HCEC 1CT (cell line): Measurements from ENCODE around the gene CACNB4.
"Not testable (repeated sequence)": the region's sequence is repeated elsewhere in the genome, so short reads cannot be mapped to it uniquely, and the experiment has no call there.

Experiments
- DNase-seq: peaks from one replicate; pipeline ENCODE4 v3.0.0-alpha.2; 2017

The CACNB4 gene

DNA sequence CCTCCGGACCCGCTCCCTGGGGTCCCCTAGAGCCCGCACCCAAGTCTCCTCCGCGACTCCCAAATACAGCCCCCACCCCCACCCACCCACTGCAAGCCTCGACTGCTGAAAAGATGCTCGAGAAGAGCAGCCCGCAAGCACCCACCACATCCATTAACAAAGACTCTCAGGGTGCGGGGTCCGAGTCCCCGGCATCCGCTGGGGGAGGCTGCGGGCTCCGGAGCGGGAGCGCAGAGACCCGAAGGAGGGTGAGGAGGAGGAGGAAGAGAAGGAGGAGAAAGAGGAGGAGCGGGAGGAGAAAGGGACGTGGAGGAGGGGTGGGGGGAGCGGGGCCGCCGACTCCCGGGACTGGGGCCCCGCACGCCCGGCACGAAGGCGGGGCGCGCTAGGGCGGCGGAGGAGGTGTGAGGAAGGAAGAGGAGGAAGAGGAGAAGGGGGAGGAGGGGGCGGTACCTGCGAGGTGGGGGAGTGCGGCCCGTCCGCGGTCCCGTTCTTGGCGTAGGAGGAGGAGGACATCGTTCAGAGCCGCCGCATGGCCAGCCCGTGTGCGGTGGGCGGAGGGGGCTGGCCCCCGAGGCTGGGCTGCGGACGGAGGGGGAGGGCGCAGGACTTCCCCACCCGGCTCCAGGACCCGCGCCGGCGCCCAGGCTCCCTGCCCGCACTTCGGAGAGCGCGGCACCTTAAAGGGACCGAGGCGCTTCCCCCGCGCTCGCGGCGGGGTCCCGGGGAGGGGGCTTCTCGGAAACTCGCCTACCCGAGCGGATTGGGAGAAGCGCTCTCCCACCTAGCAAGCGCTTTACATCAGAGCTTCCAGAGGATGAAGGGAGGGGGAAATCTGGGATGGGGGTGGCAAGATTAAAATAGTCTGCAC is at the start of gene CACNB4:
CACNB4 (minus strand) TSS at position 549 of the 871 bp plus-strand sequence.
- no peak for DNase-seq

DNA sequence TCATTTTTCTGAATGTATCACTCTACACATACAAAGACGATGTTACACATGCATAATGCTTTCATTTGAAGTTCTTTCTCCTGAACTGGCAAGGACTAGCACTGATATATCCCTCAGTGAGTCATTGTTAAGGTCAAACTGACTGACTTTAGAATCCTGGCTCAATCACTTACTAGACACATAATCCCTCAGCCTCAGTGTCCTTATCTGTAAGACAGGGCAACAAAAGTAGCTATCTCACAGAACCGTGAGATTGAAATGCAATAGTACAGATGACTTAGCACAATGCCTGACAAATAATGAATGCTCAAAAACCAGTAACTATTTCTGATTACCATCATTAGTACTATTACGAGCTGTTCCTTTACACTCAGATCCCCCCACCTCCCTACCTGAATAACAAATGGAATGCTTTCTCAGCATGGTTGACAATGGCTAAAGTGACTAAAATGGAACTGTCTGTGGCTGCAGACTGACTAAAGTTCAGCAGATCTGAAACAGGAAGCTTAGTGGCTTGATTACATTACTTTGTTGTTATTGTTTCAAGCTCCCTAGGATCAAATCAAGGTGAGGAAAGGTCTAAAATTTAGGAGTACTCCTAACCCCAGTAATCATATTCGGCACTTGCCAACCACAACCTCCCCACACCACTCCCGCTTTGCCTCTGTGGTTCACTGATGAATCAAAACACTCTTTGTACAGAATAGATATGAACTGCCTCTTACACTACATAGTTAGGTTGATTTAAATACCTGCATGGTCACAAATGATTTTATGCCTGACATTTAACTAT is 35.8 kb upstream of the CACNB4 start:
- peak; percentile 48 for DNase-seq

DNA sequence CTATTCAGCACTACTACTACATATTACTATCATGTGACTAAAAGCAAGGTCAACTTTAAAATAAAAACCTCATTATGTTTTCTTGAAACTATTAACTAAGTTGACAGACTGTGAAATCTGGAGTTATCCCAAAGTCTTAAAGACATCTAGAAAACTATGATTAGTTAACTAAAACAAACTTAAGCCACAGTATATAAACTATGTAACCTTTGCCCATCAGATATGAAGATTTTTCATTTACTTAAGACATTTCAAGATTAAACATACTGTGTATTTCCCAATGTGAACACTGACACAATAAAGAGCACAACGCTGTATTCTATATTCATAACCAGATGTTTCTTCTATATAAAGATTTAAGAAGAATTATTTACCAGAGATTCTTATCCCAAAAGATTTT is 33.5 kb upstream of the CACNB4 start:
- DNase-seq, result no peak

DNA sequence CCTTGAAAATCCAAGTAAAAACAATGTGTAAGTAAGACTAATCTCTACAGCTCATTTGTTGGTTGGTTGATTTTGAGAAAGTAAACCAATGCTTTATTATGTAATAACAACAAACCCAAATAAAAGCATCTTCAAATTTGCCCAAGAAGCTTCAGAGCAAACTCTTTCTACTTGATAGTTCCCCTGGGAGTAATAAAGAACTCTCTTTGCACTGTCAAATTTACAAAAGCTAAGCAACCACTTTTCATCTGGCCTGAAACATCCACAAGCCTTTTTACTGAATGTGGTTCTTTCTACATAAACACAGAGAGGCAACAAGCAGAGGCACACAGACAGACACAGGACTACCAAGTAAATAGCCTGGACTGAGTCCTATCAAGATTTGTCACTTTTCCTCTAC is 28.8 kb upstream of the CACNB4 start:
- DNase-seq, result no peak

DNA sequence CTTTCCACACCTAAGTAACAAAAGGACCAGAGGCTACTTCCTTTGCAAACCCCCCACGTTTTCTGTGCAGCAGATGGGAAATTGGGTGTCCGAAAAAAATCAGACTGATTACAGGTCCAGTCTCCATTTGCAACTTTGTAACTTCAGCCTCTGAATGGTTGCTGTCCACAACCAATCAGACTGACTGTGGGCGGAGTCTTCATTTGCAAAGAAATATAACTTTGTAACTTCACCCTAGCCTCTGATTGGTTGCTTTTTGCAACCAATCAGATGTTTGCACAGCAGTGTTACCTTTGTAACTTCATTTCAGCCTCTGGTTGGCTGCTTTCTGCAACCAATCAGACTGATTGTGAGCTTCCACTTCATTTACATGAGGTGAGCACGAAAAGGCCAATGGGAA is 27.8 kb upstream of the CACNB4 start:
- no peak for DNase-seq

DNA sequence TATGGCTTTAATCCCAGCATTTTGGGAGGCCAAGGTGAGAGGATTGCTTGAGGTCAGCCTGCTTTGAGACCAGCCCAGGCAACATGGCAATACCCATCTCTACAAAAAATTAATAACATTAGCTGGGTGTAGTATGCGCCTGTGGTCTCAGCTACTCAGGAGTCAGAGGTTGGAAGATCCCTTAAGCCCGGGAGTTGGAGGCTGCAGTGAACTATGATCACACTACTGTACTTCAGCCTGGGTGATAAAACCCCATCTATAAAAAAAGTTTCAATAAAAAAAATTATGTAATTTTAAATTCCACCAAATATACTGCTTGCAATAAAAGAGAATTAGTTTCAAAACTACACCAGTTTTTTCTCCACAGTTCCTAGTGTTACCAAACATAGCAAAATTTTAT is 23.3 kb upstream of the CACNB4 start:
- no peak for DNase-seq

DNA sequence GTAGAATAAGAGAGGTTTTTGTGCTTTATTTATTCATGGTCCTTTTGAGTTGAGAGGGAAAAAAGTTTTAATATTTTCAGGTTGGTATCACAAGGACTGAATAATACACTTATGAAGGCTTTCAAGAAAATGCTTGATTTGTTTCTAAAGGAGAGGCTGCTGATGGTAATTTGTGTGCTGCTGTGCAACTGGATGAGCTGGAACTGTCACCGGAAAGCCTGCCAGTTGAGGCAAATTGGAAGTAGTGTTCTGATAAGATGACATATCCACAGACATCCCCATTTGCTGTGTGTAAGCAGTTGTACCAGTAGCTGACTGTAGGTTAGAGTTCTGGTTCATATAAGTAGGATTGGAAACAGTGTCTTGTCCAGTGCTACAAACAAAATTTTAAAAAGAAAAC is 21.6 kb upstream of the CACNB4 start:
- DNase-seq, result no peak

DNA sequence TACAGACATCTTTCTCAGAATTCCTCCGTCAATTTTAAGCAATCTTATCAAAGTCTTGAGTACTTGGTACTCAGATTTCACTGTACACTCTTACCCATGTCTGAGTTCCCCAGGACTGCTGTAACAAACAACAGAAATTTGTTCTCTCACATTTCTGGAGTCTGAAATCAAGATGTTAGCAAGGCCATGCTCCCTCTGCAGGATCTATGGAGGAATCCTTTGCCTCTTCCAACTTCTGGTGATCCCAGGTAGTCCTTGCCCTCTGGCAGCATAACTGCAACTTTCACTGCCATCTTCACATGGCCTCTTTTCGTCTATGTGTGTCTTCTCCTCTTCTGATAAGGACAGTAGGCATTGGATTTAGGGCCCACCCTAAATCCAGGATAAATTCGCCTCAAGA is 17.1 kb upstream of the CACNB4 start:
- no peak for DNase-seq

DNA sequence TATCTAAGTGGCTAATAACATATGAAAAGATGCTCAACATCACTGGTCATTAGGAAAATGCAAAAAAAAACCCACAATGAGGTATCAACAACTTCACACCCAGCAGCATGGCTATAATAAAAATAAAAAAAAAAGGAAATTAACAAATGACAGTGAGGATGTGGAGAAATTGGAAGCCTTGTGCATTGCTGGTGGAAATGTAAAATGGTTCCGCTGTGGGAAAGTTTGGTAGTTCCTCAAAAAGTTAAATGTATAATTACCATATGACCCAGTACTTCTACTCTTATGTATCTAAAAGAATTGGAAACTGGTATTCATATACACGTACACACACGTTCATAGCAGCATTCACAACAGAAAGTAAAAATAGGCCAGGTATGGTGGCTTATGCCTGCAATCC is 15.5 kb upstream of the CACNB4 start:
- DNase-seq, result no peak

DNA sequence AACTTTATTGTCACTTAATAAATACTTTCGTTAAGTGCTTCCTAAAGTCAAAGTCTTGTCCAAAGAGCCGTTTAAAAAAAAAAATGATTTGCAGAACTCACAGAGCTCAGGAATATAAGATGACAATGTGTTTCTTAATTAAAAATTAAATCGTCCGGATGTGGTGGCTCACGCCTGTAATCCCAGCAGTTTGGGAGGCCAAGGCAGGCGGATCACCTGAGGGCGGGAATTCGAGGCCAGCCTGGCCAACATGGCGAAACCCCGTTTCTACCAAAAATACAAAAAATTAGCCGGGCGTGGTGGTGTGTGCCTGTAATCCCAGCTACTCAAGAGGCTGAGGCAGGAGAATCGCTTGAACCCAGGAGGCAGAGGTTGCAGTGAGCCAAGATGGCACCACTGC is 8.3 kb upstream of the CACNB4 start:
- DNase-seq, result not testable (repeated sequence)

DNA sequence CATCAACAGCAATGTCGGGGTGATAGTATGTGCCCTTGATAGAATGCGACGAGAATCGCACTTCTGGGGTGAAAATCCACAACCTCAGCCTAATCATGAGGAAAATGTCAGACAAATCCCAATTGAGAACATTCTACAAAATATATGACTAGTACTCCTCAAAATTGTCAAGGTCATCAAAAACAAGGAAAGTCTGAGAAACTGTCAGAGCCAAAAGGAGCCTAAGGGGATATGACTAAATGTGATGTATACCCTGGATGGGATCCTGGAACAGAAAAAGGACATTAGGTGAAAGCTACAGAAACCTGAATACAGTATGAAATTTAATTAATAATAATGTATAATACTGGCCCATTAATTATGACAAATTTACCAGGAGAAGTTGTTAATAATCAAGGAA is 7.6 kb upstream of the CACNB4 start:
- DNase-seq, result no peak

DNA sequence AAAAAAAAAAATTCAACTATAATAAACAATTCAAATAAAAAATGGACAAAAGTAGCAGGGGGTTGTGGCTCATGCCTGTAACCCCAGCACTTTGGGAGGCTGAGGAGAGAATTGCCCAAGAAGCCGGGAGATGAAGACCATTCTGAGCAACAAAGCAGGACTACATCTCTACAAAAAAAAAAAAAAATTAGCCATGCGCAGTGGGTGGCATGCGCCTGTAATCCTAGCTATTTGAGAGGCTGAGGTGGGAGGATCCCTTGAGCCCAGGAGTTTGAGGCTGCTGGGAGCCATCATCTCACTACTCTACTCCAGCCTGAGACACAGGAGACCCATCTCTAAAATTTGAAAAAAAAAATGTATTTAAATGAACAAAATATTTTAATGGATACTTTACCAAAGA is 4.4 kb upstream of the CACNB4 start:
- no peak for DNase-seq

DNA sequence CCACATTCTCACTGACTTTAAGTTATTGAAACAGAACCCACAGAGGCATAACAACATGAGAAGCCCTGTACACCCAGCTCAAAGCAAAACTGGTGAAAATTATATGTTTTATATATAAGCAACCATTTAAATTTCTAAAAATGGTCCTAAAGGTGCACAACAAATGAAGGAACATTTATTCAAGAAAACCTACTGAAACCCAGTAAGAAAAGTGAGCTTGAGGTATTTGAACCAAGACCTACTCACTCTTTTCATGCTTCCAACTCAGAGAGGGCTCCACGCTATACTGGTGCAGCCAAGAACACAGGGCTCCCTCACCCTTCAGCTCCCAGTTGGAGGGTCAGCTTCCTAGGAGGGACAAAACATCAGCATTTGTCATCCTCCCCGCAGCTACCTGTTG is 2.1 kb upstream of the CACNB4 start:
- no peak for DNase-seq

DNA sequence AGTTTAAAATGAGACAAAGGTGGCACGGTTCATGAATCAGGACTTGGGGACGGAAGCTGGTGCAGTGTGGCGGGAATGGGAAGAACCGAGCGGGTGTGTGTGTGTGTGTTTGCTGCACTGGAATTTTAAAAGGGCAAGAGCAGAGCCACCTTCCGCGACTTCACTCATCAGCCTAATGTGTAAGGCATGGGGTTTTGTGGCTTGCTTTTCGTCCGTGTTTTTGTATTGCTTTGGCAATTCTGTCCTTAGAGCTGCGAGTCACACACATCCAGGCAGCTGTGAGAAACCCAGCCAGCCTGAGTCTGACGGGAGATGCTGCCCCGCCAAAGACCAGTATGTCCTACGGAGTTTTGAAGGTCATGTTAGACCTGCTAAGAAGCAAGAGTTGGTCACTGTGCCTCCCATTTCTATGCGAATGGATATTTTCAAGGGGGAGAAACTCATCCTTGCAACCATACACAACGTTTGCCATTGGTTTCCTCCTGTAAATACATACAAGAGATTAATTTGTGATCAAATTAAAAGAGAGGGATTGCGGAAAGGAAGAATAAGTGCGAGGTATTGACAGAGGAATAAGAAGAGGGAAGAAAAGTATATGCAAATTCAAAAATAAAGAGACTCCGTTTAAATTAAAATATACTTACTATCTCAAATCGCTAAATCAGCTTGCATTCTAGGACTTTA is 665 bp upstream of the CACNB4 start:
- DNase-seq, result peak; percentile 3

DNA sequence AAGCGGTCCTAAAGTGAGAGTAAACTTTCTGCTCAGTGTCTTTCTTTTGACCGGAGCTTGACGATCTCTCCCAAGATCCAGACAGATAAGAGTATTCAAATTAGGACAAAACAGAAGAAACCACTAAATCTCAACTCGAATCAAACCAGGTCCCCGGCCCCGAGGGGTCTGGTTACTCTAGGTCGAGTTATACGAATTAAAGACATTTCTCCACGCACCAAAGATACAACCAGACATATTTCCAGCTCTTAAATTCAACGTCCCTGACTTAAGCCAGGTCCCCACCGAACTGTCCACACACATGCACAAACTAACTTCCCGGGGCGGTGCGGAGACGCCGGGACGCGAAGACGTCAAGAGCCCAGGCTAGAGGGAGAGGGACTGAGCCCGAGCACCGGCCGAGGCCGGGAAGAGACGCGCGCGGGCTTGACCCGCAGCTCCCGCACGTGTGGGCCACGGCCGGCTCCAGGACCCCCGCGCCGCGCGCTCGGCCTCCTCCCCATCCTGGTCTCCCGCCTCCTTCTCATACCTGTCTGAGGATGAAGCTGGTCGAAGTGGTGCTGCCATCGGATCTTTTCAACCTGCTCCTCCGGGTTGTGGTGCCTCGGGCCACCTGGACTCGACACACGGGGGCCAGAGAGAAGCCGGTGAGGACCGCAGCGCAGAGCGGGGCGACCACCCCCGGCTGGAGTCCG is 896 bp downstream of the CACNB4 start:
- DNase-seq, result no peak

DNA sequence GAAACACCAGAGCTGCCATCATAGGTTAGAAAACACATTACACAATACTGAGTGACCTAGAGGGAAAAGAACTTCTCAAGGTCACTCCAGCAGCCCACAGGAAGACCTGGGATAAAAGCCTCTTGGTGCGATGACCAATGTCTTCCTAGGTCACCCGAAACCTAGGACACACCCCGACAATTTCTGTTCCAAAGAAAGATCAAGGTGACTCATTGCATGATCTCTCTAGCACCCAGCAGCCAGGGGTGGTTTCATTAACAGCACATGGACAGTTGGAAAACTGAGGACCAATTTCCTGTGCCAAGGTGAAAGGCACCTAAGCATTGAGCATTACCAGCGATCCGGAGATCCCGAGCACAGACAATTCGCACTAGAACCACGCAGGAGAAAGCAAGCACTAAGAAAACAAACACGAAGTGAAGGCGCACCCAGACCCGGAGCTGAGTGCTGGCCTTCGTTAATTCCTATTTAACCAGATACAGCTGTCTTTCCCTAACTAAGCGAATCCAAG is 1.5 kb downstream of the CACNB4 start:
- no peak for DNase-seq

DNA sequence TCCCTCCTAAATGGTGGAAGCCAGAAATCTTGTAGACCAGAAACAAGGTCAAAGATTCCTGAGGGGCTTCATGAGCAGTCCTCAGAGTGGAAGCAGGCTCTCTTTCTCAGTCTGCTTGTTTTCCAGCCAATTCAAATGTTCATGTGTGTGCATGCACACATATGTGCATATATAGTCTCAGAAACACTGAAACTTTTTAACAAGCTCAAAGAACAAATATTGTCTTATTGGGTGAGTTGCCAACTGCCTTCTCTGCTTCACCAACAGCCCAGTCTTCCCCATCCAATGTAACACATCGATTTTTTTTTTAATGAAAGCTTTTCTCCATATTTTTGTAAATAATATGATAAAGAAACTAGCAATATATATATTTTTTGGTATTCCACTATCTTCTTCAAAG is 3.7 kb downstream of the CACNB4 start:
- DNase-seq, result no peak

DNA sequence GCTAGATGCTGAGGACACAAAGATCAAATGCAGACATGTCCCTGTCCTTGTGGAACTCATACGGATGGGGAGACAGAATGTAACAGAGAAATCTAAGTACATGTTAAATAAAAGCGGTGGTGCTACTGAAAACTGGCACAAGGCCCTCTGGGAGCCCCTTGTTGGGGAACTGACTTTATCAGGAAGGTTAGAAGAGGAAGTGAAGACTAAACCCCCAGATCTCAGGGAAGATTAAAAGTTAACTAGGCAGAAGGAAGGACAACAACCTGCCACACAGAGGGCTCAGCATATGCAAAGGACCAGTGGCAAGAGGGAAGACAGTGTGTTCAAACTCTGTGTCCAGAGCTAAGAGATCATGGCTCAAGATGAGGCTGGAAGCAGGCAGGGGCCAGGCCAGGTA is 4.8 kb downstream of the CACNB4 start:
- no peak for DNase-seq

DNA sequence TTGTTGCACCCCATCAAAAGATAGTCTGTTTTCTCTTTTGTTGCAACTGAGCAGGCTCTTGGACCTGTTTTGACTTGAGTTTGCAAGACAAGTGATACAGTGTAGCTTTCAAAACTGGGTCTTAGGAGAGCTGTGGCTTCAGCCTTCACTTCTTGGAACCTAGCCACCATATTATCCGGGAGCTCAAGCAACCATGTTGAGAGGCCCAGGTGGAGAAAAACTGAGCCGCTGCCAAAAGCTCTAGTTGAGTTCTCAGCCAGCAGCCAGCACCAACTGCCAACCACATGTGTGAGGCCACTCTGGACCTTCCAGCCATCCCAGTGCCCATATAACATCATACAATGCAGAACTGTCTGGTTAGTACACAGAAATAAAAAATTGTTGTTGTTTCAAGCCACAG is 5.4 kb downstream of the CACNB4 start:
- DNase-seq, result no peak

DNA sequence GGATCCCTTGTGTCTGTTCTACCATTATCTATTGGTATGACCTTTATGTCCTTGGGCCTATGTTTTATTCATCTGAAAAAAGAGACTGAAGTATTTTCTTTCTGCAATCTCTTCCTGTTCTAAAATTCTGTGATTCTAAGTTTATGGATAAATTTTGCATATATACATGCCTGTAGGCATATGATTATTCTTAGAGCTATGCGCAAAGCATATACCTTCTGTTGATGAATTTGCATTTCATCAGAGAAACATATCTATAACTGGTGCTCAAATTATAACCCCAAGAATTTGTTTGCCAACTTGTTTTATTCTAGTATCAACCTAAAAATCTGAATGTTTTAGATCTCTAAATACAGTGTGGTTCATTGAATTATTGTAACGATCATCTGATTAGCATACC is 6.7 kb downstream of the CACNB4 start:
- DNase-seq, result no peak

DNA sequence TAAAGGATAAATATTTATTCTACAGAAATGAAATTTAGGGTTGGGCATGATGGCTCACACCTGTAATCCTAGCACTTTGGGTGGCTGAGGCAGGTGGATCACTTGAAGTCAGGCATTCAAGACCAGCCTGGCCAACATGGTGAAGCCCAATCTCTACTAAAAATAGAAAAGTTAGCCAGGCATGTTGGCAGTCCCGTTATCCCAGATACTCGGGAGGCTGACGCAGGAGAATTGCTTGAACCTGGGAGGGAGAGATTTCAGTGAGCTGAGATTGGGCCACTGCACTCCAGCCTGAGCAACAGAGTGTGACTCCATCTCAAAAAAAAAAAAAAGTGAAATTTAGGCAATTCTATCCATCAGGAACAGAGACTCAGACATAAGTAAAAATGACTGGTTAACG is 8.1 kb downstream of the CACNB4 start:
- DNase-seq, result not testable (repeated sequence)

DNA sequence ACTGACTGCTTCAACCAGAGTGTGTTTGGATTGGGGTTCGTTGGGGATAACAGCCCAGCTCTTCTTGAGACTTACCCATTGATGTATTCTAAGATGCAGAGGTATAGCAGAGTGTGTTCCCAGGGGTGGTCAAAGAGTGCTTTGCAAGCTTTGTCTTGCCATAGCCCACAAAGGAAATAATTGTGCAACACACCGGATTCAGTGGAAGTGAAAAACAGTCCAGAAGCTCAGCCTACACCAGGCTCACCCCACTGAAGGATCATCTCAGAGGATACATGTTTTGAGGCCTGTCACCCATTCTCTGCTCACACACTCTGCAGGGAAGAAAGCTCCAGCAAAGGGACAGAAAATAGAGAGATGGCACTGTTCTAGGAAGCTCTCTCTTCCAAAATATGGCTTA is 9.6 kb downstream of the CACNB4 start:
- no peak for DNase-seq

DNA sequence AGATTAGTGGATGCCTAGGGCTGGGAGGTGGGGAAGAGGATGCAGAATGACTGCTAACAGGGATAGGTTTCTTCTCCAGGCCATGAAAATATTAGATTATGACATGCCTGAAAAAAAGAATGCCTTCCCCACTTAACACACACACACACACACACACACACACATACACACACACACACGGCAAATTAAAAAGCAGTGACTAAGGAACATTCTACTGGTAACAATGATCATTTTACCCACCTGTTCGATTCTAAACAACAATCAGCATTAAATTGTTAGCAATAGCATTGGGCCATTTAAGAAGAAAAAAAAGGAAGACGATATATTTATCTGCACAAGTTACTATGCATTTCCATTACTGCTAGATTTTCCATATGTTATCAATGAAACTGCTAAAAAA is 10.8 kb downstream of the CACNB4 start:
- no peak for DNase-seq
